ENCODE data around the gene NRG3.

Gene NRG3

GRCh38 chr10:81950358-81950757 lies 75.4 kb downstream of the NRG3 start:
- H3K4me2 ChIP-seq (ENCODE audit: low read length) = no peak overlapping the region
- H3K36me3 ChIP-seq (ENCODE audit: control insufficient read depth, low read length) = no peaks in the 10 kb centered on the region
- TF ChIP-seq EZH2phosphoT487 (IDR thresholded peaks at IDR 0.05; ENCODE audit: borderline replicate concordance, low read length) (no peak), CTCF (IDR thresholded peaks at IDR 0.05; ENCODE audit: low read depth, low read length, poor library complexity, severe bottlenecking) (no peak)
- H3K27ac ChIP-seq (ENCODE audit: low read depth, low read length) = no peak overlapping the region
- no peak overlapping the region for H3K4me3 ChIP-seq (ENCODE audit: low read length)
- H3K27me3 ChIP-seq (ENCODE audit: control insufficient read depth, low read length) = no peaks in the 10 kb centered on the region
- H3K79me2 ChIP-seq (ENCODE audit: control insufficient read depth, low read length) = no peaks in the 10 kb centered on the region
- H3K9me2 ChIP-seq (replicated peaks; ENCODE audit: control insufficient read depth, low read length) = no peaks in the 10 kb centered on the region
- no peaks in the 10 kb centered on the region for H3F3A ChIP-seq (ENCODE audit: control insufficient read depth, insufficient read depth)
- H4K20me1 ChIP-seq (ENCODE audit: control insufficient read depth, insufficient read depth, low read depth, low read length) = no peaks in the 10 kb centered on the region
- H3K9me3 ChIP-seq (ENCODE audit: control insufficient read depth, insufficient read depth, low read length) = no peaks in the 10 kb centered on the region
- no peaks in the 10 kb centered on the region for H3K4me1 ChIP-seq (ENCODE audit: control insufficient read depth, low read length)

- Histone ChIP-seq H3F3A (ENCODE audit: control insufficient read depth, insufficient read depth) (no peaks in the 10 kb centered on the region), H3K79me2 (ENCODE audit: control insufficient read depth, low read length) (no peaks in the 10 kb centered on the region), H3K4me1 (ENCODE audit: control insufficient read depth, low read length) (no peaks in the 10 kb centered on the region), H3K9me3 (ENCODE audit: control insufficient read depth, insufficient read depth, low read length) (no peaks in the 10 kb centered on the region), H3K27me3 (ENCODE audit: control insufficient read depth, low read length) (no peaks in the 10 kb centered on the region), H3K27ac (ENCODE audit: low read depth, low read length) (no peak overlapping the region), H3K36me3 (ENCODE audit: control insufficient read depth, low read length) (no peaks in the 10 kb centered on the region), H3K9me2 (replicated peaks; ENCODE audit: control insufficient read depth, low read length) (no peaks in the 10 kb centered on the region), H3K4me3 (ENCODE audit: low read length) (no peak overlapping the region), H3K4me2 (ENCODE audit: low read length) (no peak overlapping the region), H4K20me1 (ENCODE audit: control insufficient read depth, insufficient read depth, low read depth, low read length) (no peaks in the 10 kb centered on the region)
- no peak for TF ChIP-seq CTCF (IDR thresholded peaks at IDR 0.05; ENCODE audit: low read depth, low read length, poor library complexity, severe bottlenecking)
- no peak for TF ChIP-seq EZH2phosphoT487 (IDR thresholded peaks at IDR 0.05; ENCODE audit: borderline replicate concordance, low read length)
Measured at GRCh38 chr10:81953420-81953819, 78.4 kb downstream of the NRG3 start.

GRCh38 chr10:81957976-81958375 lies 83.0 kb downstream of the NRG3 start:
- Histone ChIP-seq H3K4me2 (ENCODE audit: low read length) (no peak overlapping the region), H3K4me1 (ENCODE audit: control insufficient read depth, low read length) (no peaks in the 10 kb centered on the region), H3K27me3 (ENCODE audit: control insufficient read depth, low read length) (no peaks in the 10 kb centered on the region), H3K36me3 (ENCODE audit: control insufficient read depth, low read length) (no peaks in the 10 kb centered on the region), H3K27ac (ENCODE audit: low read depth, low read length) (no peak overlapping the region), H4K20me1 (ENCODE audit: control insufficient read depth, insufficient read depth, low read depth, low read length) (no peaks in the 10 kb centered on the region), H3F3A (ENCODE audit: control insufficient read depth, insufficient read depth) (no peaks in the 10 kb centered on the region), H3K4me3 (ENCODE audit: low read length) (no peak overlapping the region), H3K79me2 (ENCODE audit: control insufficient read depth, low read length) (no peaks in the 10 kb centered on the region), H3K9me3 (ENCODE audit: control insufficient read depth, insufficient read depth, low read length) (no peaks in the 10 kb centered on the region), H3K9me2 (replicated peaks; ENCODE audit: control insufficient read depth, low read length) (no peaks in the 10 kb centered on the region)
- TF ChIP-seq CTCF (IDR thresholded peaks at IDR 0.05; ENCODE audit: low read depth, low read length, poor library complexity, severe bottlenecking) (no peak), EZH2phosphoT487 (IDR thresholded peaks at IDR 0.05; ENCODE audit: borderline replicate concordance, low read length) (no peak)

- H3K27me3 ChIP-seq (ENCODE audit: control insufficient read depth, low read length) = no peaks in the 10 kb centered on the region
- TF ChIP-seq CTCF (IDR thresholded peaks at IDR 0.05; ENCODE audit: low read depth, low read length, poor library complexity, severe bottlenecking) (no peak), EZH2phosphoT487 (IDR thresholded peaks at IDR 0.05; ENCODE audit: borderline replicate concordance, low read length) (no peak)
Measured at GRCh38 chr10:81959016-81959415, 84.0 kb downstream of the NRG3 start.

More at GRCh38 chr10:81959016-81959415, 84.0 kb downstream of the NRG3 start:
- H3K4me1 ChIP-seq (ENCODE audit: control insufficient read depth, low read length) = no peaks in the 10 kb centered on the region
- H3K79me2 ChIP-seq (ENCODE audit: control insufficient read depth, low read length) = no peaks in the 10 kb centered on the region
- H3K36me3 ChIP-seq (ENCODE audit: control insufficient read depth, low read length) = no peaks in the 10 kb centered on the region
- H3F3A ChIP-seq (ENCODE audit: control insufficient read depth, insufficient read depth) = no peaks in the 10 kb centered on the region
- no peak overlapping the region for H3K4me2 ChIP-seq (ENCODE audit: low read length)
- H4K20me1 ChIP-seq (ENCODE audit: control insufficient read depth, insufficient read depth, low read depth, low read length) = no peaks in the 10 kb centered on the region
- no peaks in the 10 kb centered on the region for H3K9me3 ChIP-seq (ENCODE audit: control insufficient read depth, insufficient read depth, low read length)
- H3K4me3 ChIP-seq (ENCODE audit: low read length) = no peak overlapping the region
- no peaks in the 10 kb centered on the region for H3K9me2 ChIP-seq (replicated peaks; ENCODE audit: control insufficient read depth, low read length)
- no peak overlapping the region for H3K27ac ChIP-seq (ENCODE audit: low read depth, low read length)

All from DOHH2 (cell line).